Karpas-422 (cell line): Measurements from ENCODE around the gene KLHL10. TPM values are rescaled to one million over a fixed set of nuclear protein-coding genes. Genes with fewer than 3 reads are reported as not detected.
A peak's percentile ranks its signal among the peaks of the same experiment; 100 is the strongest.
"Not testable (repeated sequence)": the region's sequence is repeated elsewhere in the genome, so short reads cannot be mapped to it uniquely, and the experiment has no call there.

Source experiments
- DNase-seq: peaks from one replicate; pipeline ENCODE4 v3.0.0-alpha.2; 2015
- H2AFZ ChIP-seq: fragments of 200-600 bp; sonication (generic); 2 replicates; pipeline ENCODE4 v1.6.1; 2014; ENCODE audit warnings: antibody characterized with exemption, low read length, mixed read lengths
- H3K27ac ChIP-seq: fragments of 200-600 bp; sonication (generic); 2 replicates; pipeline ENCODE4 v1.5.1; 2014; ENCODE audit warnings: mild to moderate bottlenecking, low read length, moderate library complexity
- H3K27me3 ChIP-seq: fragments of 200-600 bp; sonication (generic); 2 replicates; pipeline ENCODE4 v1.6.1; 2014; ENCODE audit warnings: low read length, mixed read lengths
- H3K36me3 ChIP-seq: fragments of 200-600 bp; sonication (generic); 2 replicates; pipeline ENCODE4 v1.6.1; 2014; ENCODE audit warnings: low read length, mixed read lengths; ENCODE audit not compliant: insufficient read depth
- H3K4me1 ChIP-seq: fragments of 200-600 bp; sonication (generic); 2 replicates; pipeline ENCODE4 v1.6.1; 2014; ENCODE audit warnings: mild to moderate bottlenecking, low read length, mixed read lengths
- H3K4me2 ChIP-seq: fragments of 200-600 bp; sonication (generic); 2 replicates; pipeline ENCODE4 v1.6.1; 2014; ENCODE audit warnings: low read length, low read depth, mild to moderate bottlenecking; ENCODE audit not compliant: poor library complexity, severe bottlenecking
- H3K4me3 ChIP-seq: fragments of 200-600 bp; sonication (generic); 2 replicates; pipeline ENCODE4 v1.5.1; 2014; ENCODE audit warnings: mild to moderate bottlenecking, antibody characterized with exemption, low read length, mixed read lengths
- H3K79me2 ChIP-seq: fragments of 200-600 bp; sonication (generic); 2 replicates; pipeline ENCODE4 v1.6.1; 2014; ENCODE audit warnings: mild to moderate bottlenecking, low read length, mixed read lengths
- H3K9ac ChIP-seq: fragments of 200-600 bp; sonication (generic); 2 replicates; pipeline ENCODE4 v1.6.0; 2014; ENCODE audit warnings: low read length
- H3K9me2 ChIP-seq: fragments of 200-600 bp; sonication (generic), shearing (Covaris generic); replicated peaks from 2 replicates; pipeline ENCODE4 v1.6.0; 2014; ENCODE audit warnings: mild to moderate bottlenecking, low read length, moderate library complexity; ENCODE audit not compliant: insufficient read depth
- H3K9me3 ChIP-seq: fragments of 300-700, 200-600 bp; sonication (generic); 2 replicates; pipeline ENCODE4 v1.6.1; 2014; ENCODE audit warnings: low read length, mixed read lengths
- H4K20me1 ChIP-seq: fragments of 200-600 bp; sonication (generic); 2 replicates; pipeline ENCODE4 v1.6.1; 2014; ENCODE audit warnings: mild to moderate bottlenecking, antibody characterized with exemption, low read length, low read depth; ENCODE audit not compliant: insufficient read depth
- total RNA-seq: library from RNA; depleted of rRNA; stranded (reverse); fragments of >200 nt; shearing (Covaris generic); gene quantifications from 2 replicates; pipeline ENCODE4 v1.2.3, GENCODE V29; 2014; ENCODE audit warnings: low replicate concordance

KLHL10 gene
- total RNA-seq, 1 experiment from 2014 or later, result not detected

DNA sequence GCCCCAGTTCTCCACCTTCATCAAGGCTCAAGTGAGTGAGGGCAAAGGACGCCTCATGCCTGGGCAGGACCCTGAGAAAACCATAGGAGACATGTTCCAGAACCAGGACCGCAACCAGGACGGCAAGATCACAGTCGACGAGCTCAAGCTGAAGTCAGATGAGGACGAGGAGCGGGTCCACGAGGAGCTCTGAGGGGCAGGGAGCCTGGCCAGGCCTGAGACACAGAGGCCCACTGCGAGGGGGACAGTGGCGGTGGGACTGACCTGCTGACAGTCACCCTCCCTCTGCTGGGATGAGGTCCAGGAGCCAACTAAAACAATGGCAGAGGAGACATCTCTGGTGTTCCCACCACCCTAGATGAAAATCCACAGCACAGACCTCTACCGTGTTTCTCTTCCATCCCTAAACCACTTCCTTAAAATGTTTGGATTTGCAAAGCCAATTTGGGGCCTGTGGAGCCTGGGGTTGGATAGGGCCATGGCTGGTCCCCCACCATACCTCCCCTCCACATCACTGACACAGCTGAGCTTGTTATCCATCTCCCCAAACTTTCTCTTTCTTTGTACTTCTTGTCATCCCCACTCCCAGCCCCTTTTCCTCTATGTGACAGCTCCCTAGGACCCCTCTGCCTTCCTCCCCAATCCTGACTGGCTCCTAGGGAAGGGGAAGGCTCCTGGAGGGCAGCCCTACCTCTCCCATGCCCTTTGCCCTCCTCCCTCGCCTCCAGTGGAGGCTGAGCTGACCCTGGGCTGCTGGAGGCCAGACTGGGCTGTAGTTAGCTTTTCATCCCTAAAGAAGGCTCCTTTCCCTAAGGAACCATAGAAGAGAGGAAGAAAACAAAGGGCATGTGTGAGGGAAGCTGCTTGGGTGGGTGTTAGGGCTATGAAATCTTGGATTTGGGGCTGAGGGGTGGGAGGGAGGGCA lies 15.1 kb upstream of the KLHL10 start:
- Histone ChIP-seq H3K27ac (no peak overlapping the region), H3K9me3 (no peaks in the 10 kb centered on the region), H3K27me3 (no peaks in the 10 kb centered on the region), H4K20me1 (no peaks in the 10 kb centered on the region), H3K4me3 (no peak overlapping the region), H3K4me2 (no peak overlapping the region), H3K9me2 (no peaks in the 10 kb centered on the region), H2AFZ (no peak overlapping the region), H3K36me3 (no peaks in the 10 kb centered on the region), H3K9ac (no peak overlapping the region), H3K4me1 (peaks cover 7% of the 10 kb centered on the region), H3K79me2 (no peaks in the 10 kb centered on the region)
- DNase-seq, result no peak

- Histone ChIP-seq H3K36me3 (no peaks in the 10 kb centered on the region), H3K4me3 (no peak overlapping the region), H3K4me1 (peaks cover 7% of the 10 kb centered on the region), H3K9ac (no peak overlapping the region), H3K27ac (no peak overlapping the region), H2AFZ (no peak overlapping the region), H3K27me3 (no peaks in the 10 kb centered on the region), H4K20me1 (no peaks in the 10 kb centered on the region), H3K79me2 (no peaks in the 10 kb centered on the region), H3K9me2 (no peaks in the 10 kb centered on the region), H3K9me3 (no peaks in the 10 kb centered on the region), H3K4me2 (no peak overlapping the region)
- no peak for DNase-seq
Observed at GRCh38 chr17:41823141-41823524, 14.5 kb upstream of the KLHL10 start.

DNA sequence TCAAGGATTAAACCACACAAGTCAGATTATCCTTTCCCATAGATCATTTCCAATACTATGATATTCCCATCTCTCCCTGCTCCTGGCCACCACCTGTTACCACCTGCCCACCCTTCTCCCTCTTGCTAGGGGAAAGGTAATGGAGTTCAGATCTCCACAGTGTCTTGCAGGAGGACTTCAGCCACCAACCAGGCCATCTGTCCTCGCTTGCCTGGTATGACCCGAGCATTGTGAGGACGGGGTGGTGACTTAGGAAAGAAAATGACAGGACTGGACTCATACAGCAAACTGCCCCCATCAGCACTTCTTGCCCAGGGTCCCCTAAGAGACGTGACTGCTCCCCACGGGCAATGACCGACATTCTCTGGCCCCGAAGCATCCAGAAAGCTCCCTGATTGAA lies 14.0 kb upstream of the KLHL10 start:
- Histone ChIP-seq H2AFZ (no peak overlapping the region), H3K9ac (no peak overlapping the region), H3K27ac (no peak overlapping the region), H3K36me3 (no peaks in the 10 kb centered on the region), H3K4me2 (no peak overlapping the region), H3K9me3 (no peaks in the 10 kb centered on the region), H3K4me1 (peaks cover 7% of the 10 kb centered on the region), H3K9me2 (no peaks in the 10 kb centered on the region), H3K4me3 (no peak overlapping the region), H4K20me1 (no peaks in the 10 kb centered on the region), H3K27me3 (no peaks in the 10 kb centered on the region), H3K79me2 (no peaks in the 10 kb centered on the region)
- DNase-seq, result no peak

- Histone ChIP-seq H2AFZ (no peak overlapping the region), H3K9me2 (no peaks in the 10 kb centered on the region), H3K4me3 (no peak overlapping the region), H3K9me3 (no peaks in the 10 kb centered on the region), H3K27ac (no peak overlapping the region), H3K79me2 (no peaks in the 10 kb centered on the region), H3K9ac (no peak overlapping the region), H4K20me1 (no peaks in the 10 kb centered on the region), H3K4me1 (peaks cover 3% of the 10 kb centered on the region), H3K27me3 (no peaks in the 10 kb centered on the region), H3K4me2 (no peak overlapping the region), H3K36me3 (no peaks in the 10 kb centered on the region)
- no peak for DNase-seq
Observed at GRCh38 chr17:41824086-41824485, 13.5 kb upstream of the KLHL10 start.

DNA sequence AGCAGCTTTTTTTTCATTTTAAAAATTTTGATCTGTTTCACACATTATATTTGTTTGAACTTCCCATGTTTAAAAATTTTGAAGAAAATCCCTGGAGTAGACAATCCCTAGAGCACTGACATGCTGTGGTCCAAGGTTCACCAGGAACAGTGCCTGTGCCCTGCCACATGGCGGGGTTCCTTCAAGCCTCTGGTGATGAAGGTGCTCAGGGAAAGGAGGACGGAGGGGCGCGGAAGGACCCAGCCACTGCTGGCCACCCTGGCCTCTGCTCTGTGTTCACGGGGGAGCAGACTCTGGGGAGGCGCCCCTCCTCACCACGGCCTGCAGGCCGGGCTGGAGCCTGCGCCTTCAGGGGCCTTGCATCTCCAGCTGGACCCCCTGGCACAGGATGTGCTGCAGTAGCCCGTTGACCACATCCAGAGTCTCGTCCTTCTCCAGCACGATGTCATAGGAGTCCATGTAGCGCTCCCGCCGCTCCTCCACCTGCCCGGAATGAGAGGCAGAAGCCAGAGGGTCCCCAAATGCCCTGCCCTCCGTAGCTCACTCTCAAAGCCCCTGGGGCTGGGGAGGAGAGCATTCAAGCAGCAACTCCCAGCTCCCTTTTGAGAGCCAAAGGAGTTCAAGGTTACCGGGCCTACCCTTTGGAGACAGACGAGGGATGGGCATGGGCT lies 12.3 kb upstream of the KLHL10 start:
- no peaks in the 10 kb centered on the region for H3K9me3 ChIP-seq
- no peaks in the 10 kb centered on the region for H3K4me1 ChIP-seq
- no peak for DNase-seq
- H4K20me1 ChIP-seq, result no peaks in the 10 kb centered on the region
- H3K4me3 ChIP-seq, result no peak overlapping the region
- no peaks in the 10 kb centered on the region for H3K36me3 ChIP-seq
- no peaks in the 10 kb centered on the region for H3K27me3 ChIP-seq
- H3K27ac ChIP-seq, result no peak overlapping the region
- H3K9me2 ChIP-seq, result no peaks in the 10 kb centered on the region
- H2AFZ ChIP-seq, result no peak overlapping the region
- no peak overlapping the region for H3K9ac ChIP-seq
- no peaks in the 10 kb centered on the region for H3K79me2 ChIP-seq
- H3K4me2 ChIP-seq, result no peak overlapping the region

DNA sequence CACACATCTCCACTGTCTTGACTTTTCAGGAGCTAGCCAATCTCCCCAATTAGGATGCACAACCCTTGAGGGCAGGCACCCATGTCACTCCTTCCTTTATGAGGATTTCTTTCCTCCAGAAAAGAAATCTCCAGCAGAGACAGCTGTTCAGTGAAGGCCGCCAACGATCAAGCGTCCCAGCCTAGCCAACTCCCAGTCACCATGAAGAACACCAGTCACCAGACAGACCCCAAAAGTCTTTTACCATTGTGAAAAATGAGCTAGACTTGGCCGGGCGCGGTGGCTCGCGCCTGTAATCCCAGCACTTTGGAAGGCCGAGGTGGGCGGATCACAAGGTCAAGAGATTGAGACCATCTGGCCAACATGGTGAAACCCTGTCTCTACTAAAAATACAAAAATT lies 7.7 kb upstream of the KLHL10 start:
- not testable (repeated sequence) for H3K4me3 ChIP-seq, H4K20me1 ChIP-seq, H3K27me3 ChIP-seq, DNase-seq, H3K9me2 ChIP-seq, H3K4me2 ChIP-seq, H3K36me3 ChIP-seq, H3K9ac ChIP-seq, H3K9me3 ChIP-seq, H3K27ac ChIP-seq, H3K4me1 ChIP-seq, H2AFZ ChIP-seq, H3K79me2 ChIP-seq

GRCh38 chr17:41835214-41835799 lies 2.3 kb upstream of the KLHL10 start:
- Histone ChIP-seq H3K4me3 (peak overlapping the region; percentile 80), H3K27ac (no peak overlapping the region), H2AFZ (peak overlapping the region; percentile 98), H4K20me1 (no peaks in the 10 kb centered on the region), H3K36me3 (no peaks in the 10 kb centered on the region), H3K9ac (peak overlapping the region; percentile 81), H3K27me3 (no peaks in the 10 kb centered on the region), H3K79me2 (no peaks in the 10 kb centered on the region), H3K9me2 (no peaks in the 10 kb centered on the region), H3K4me1 (peaks cover 18% of the 10 kb centered on the region), H3K4me2 (peak overlapping the region; percentile 66), H3K9me3 (no peaks in the 10 kb centered on the region)
- peak; percentile 53 for DNase-seq

- Histone ChIP-seq H3K9me3 (no peaks in the 10 kb centered on the region), H3K27ac (no peak within 1 kb of the TSS), H3K79me2 (no peaks in the 10 kb centered on the region), H2AFZ (peak within 1 kb of the TSS; percentile 98), H3K9me2 (no peaks in the 10 kb centered on the region), H4K20me1 (no peaks in the 10 kb centered on the region), H3K9ac (peak within 1 kb of the TSS; percentile 81), H3K27me3 (no peaks in the 10 kb centered on the region), H3K4me2 (peak within 1 kb of the TSS; percentile 66), H3K4me3 (peak within 1 kb of the TSS; percentile 80), H3K36me3 (no peaks in the 10 kb centered on the region), H3K4me1 (peaks cover 18% of the 10 kb centered on the region)
- peak; percentile 71 for DNase-seq
Observed at GRCh38 chr17:41835800-41836549, 1.6 kb upstream of the KLHL10 start, which contains the start of gene NT5C3B. NT5C3B (minus strand) TSS chr17:41836232; CDS start chr17:41836193, 39 bp downstream.
